GM10266 (cell line): ENCODE results near the gene METTL25B.

Source experiments
- DNase-seq: peaks from one replicate; pipeline ENCODE4 v3.0.0; 2012; ENCODE audit errors: extremely low spot score
- TF ChIP-seq, protein P1 (sequence below): IDR thresholded peaks from 2 replicates; pipeline ENCODE4 v1.5.1; 2012; ENCODE audit warnings: mild to moderate bottlenecking, low read depth; ENCODE audit not compliant: control insufficient read depth, insufficient read depth; ENCODE audit errors: missing control alignments

The METTL25B gene

DNA sequence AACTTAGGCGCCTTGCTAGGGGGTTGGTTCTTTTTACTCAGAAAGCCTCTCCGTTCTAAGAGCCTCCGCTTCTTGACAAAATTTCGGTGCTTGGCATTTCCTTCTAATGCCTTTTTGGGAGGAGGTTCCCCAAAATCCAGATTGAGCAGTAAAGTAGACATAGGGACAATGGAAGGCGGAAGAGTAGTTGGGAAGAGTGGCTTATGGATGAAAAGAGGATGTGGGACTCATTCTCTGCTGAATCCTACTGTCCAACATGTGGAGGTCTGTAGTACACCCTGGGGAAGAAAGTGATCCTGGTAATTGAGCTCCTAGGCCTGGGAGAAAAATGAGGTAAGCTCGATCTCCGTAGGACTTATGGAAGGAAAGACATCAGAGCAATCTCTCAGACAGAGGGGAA is 777 bp upstream of the METTL25B start:
- DNase-seq = no peak
- TF ChIP-seq, protein P1, sequence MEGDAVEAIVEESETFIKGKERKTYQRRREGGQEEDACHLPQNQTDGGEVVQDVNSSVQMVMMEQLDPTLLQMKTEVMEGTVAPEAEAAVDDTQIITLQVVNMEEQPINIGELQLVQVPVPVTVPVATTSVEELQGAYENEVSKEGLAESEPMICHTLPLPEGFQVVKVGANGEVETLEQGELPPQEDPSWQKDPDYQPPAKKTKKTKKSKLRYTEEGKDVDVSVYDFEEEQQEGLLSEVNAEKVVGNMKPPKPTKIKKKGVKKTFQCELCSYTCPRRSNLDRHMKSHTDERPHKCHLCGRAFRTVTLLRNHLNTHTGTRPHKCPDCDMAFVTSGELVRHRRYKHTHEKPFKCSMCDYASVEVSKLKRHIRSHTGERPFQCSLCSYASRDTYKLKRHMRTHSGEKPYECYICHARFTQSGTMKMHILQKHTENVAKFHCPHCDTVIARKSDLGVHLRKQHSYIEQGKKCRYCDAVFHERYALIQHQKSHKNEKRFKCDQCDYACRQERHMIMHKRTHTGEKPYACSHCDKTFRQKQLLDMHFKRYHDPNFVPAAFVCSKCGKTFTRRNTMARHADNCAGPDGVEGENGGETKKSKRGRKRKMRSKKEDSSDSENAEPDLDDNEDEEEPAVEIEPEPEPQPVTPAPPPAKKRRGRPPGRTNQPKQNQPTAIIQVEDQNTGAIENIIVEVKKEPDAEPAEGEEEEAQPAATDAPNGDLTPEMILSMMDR = no peak

DNA sequence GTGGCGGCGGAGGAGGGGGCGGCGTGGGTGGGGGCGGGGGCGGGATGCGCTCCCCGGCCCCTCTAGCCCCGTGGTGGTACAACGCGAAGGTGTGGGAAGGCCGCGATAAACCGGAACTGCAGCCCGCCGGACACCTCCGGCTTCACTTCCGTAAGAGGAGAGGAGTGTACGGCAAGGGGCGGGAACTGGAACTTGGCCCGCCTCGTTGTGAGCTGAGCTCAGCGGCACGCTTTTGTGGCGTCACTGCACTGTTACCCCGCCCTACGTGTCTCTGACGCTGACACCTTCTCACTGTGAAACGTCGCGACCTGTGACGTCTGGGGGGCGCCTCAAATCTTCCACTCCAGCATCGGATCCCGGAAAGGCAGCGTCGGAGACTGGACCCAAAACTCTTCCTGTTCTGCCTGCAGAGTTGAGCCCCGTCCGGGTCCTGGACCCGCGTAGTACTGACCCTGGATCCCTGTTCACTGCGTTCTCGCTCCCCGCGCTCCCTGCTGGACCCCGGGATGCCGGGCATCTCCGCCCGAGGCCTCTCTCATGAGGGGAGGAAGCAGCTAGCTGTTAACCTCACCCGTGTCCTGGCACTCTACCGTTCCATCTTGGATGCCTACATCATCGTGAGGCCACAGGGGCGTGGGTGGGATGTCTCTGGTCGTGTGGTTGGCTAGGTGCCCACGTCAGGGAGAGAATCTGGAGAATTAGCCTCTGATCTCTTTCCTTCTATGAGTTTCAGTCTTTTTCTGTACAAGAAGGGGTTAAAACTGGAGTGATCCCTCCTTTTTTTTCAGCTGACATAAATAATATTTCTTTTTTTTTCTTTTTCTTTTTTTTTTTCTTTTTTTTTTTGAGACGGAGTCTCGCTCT is 562 bp downstream of the METTL25B start, which contains the start of gene ISG20L2:
ISG20L2 (minus strand) TSS at position 168 of the 864 bp plus-strand sequence. CDS start 1,114 bp downstream, outside the sequence.
- TF ChIP-seq, protein P1 = no peak
- peak; percentile 94 for DNase-seq

DNA sequence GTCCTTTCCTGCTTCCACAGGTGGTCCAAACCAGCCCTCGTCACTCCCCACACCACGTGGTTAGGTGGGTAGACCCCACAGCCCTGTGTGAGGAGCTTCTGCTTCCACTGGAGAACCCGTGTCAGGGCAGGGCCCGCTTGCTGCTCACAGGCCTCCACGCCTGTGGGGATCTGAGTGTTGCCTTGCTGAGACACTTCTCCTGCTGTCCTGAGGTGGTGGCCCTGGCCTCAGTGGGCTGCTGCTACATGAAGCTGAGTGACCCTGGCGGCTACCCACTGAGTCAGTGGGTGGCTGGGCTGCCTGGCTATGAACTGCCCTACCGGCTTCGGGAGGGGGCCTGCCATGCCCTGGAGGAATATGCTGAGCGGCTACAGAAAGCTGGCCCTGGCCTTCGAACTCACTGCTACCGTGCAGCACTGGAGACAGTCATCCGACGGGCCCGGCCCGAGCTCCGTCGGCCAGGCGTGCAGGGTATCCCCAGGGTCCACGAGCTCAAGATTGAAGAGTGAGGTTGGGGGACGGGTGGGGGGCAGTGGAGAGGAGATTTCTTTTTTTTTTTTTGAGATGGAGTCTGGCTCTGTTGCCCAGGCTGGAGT is 5.8 kb downstream of the METTL25B start:
- no peak for DNase-seq
- TF ChIP-seq, protein P1 = no peak

DNA sequence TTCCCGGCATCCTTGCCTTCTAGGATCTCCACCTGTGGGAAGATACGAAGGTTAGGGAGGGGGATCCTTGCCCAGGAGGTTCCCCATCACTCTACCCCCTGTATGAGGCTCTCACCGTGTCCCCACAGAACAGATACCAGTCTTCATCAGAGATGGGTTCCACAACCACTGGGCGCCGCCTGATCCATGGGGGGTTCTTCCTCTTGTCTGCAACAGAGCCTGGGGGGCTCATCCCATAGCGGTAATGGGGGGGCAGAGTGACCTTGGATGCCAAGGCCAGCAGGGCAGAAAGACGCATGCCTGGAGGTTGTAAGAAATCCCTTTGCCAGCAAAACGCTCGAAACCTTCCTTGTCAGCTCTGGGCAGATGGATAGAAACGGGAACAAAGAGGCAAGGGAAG is 10.1 kb downstream of the METTL25B start:
- TF ChIP-seq, protein P1 = no peak
- no peak for DNase-seq

DNA sequence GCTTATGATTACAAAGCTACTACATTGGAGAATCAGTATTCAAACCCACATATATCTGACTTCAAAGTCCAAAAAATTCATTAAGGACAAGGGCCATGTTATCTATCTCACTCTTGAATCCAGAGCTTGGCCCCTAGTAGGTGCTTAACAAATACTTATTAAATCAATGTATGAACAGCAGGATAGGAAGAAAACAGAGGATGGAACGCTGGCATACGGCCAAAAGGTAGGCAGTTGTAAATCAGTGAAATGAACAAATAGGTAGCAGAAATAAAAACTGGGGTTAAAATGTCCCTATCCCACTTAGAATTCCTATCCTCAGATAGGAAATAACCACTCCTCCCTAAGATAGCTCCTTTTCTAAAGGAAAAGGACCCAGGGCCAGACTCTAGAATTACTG is 10.6 kb downstream of the METTL25B start:
- DNase-seq = no peak
- TF ChIP-seq, protein P1 = no peak

DNA sequence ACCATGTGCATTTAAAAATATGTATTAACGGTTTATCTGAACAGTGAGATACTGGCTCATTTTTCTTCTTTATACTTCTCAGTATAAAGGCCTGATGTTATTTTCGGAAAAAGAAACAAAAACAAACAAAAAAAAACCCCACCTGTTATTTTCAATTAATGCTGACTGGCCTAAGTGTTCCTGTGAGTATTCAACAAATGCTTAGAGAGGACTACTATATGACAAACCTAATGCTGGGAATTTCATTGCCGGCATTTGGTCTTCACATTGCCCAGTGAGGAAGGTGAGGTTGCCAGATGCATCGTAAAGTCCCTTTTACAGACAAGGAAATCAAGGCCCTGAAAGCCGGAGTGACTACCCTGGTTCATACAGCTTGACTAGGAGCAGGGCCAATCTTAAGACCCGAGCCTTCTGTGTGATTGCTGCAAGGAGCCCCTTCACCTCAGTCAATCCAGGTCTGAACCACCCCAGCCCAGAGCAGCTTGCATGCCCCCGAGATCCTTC is 12.0 kb downstream of the METTL25B start:
- TF ChIP-seq, protein P1 = no peak
- DNase-seq = no peak
